Cardiac ventricle fibroblast (primary cell): Measurements from ENCODE around the gene ZNF827. TPM values are rescaled to one million over a fixed set of nuclear protein-coding genes. Genes with fewer than 3 reads are reported as not detected.

ENCODE experiments used
- total RNA-seq: library from RNA; depleted of rRNA; stranded (reverse); fragments of >200 nt; gene quantifications from 2 replicates; pipeline ENCODE4 v1.2.3, GENCODE V29; 2015

The ZNF827 gene
- 3.1 and 12.3 TPM in 2 replicates for total RNA-seq

GRCh38 chr4:145938618-145939440 lies at the start of gene ZNF827:
TSS of gene ZNF827 (minus strand) at chr4:145938823. CDS start at chr4:145938407, 416 bp downstream.

Other genes starting within 250 kb of the ZNF827 start
- 31.6 and 36.1 TPM in 2 replicates for gene LSM6, start 236.9 kb upstream of the ZNF827 start, total RNA-seq